GM12892 (cell line): Measurements from ENCODE around the gene ZNF33B.

ENCODE experiments used
- DNase-seq: peaks from one replicate; pipeline ENCODE4 v3.0.0; 2011; ENCODE audit not compliant: insufficient read length
- FAIRE-seq: peaks from 2 replicates; lab custom pipeline; 2011; peaks lifted over from hg19 to GRCh38; lab: Jason Lieb, UNC
- POLR2A ChIP-seq: IDR thresholded peaks from 2 replicates; pipeline ENCODE4 v1.6.1; 2011; ENCODE audit warnings: low read depth, low read length, control low read depth
- POLR2AphosphoS5 ChIP-seq: IDR thresholded peaks from 2 replicates; pipeline ENCODE4 v1.6.1; 2011; ENCODE audit warnings: low read depth, low read length, control low read depth
- TAF1 ChIP-seq: IDR thresholded peaks from 2 replicates; pipeline ENCODE4 v1.6.1; 2011; ENCODE audit warnings: low read depth, mild to moderate bottlenecking, control low read depth, low read length, borderline replicate concordance

Gene ZNF33B

DNA sequence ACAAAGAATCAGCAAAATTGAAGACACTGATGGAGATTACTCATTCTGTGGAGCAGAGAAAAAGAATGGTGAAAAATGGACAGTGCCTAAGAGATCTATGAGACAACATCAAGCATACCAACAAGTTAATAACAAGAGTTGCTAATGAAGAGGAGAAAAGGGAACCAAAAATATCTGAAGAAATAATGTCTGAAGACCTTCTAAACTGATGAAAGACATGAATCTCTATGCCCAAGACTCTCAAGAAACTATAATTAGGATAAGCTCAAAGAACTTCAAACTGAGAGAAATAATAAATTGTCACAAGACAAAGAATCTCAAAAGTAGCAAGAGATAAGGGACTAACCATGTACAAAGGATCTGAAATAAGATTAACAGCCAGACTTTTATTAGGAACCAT lies 93.4 kb downstream of the ZNF33B start:
- DNase-seq (no peak), FAIRE-seq (no peak)
- TF ChIP-seq TAF1, result no peak
- TF ChIP-seq POLR2A, result no peak
- TF ChIP-seq POLR2AphosphoS5, result no peak

DNA sequence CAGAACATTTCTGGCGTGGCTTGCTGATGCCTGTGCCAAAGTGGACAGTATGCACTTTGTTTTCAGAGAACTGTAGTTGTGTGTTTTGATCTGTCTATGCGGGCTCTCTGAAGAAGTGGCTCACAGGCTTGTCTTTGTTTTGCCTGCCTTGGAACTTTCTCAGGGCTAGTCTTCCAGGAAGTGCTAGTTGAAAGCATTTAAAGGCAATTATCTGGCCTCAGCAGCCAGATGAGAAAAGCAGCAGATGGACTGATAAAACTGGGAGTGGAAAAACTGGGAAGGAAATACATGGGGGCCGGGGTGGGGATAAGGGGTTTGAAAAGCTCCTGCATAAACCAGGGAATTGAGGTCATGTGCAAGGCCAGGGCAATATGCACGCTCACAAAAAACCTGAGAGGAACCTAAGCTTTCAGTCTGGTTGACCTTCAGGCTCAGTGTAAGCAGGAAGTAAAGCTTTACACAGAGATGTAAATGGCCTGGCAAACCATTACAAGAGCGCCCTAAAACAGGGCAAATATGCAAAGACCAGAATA lies 94.5 kb downstream of the ZNF33B start:
- FAIRE-seq, result no peak
- DNase-seq, result no peak
- TF ChIP-seq POLR2A (no peak), POLR2AphosphoS5 (no peak), TAF1 (no peak)
